SH-SY5Y (cell line): ENCODE data around the gene LDAH.

Source experiments
- GATA2 ChIP-seq: IDR thresholded peaks from 2 replicates; pipeline ENCODE4 v1.6.1; 2011; ENCODE audit warnings: mild to moderate bottlenecking, low read depth, low read length
- GATA3 ChIP-seq: IDR thresholded peaks from 2 replicates; pipeline ENCODE4 v1.6.1; 2011; ENCODE audit warnings: low read depth, mild to moderate bottlenecking, low read length, moderate library complexity

LDAH gene

DNA sequence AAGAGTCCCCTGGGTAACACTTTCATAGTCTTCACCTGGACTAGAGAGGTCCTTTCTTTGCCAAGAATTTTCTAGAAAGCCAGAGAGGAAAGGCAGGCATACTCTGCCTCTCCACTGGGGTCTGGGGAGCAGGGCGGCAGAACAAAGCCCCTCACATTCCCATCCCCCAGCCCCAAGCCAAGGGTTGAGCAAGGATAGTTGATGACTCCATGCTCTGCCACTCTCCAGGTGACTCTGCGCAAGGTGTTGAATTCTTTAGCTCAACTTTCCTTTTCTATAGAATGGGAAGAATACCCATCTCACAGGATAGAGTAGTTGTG, 158.9 kb downstream of the LDAH start:
- TF ChIP-seq GATA2 (no peak), GATA3 (no peak)

DNA sequence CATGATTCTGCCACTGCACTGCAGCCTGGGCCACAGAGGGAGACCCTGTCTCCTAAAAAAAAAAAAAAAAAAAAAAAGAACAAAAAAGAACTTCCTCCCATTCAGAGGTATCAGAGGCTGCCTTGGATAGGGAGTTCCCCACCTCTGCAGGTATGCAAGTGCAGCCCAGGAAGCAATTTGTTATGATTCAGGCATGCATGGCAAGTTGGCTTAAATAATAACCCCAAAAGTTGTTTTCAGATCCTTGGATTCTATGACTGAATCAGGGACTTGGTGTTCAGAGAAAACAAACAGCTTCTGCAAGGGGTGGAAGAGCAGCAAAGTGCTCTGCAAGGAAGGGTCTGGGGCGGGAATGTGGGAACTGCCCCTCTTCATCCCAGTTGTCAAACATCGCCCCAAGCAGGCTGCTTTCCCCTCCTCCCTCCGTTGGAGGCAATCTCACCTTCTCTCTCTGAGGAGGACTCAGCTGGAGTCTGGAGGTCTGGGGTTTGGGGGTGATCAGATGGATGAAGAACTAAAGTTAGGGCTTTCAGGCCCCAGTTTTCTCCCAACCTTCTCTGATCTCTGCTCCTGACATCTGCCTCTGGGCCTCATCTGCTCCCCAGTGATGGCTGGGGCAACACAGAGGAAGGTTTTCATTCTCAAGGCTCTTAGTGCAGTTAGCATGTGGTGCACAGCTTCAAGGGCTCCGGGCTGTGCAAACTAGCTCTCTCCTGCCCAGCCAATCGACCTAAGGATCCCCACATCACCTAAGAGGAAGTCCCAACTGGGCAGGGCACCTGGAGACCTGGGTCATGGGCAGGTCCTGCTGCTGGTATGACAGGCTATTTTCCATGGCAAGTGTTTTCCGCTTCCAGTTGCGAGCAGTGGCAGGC, 159.5 kb downstream of the LDAH start:
- TF ChIP-seq GATA2 (no peak), GATA3 (no peak)

DNA sequence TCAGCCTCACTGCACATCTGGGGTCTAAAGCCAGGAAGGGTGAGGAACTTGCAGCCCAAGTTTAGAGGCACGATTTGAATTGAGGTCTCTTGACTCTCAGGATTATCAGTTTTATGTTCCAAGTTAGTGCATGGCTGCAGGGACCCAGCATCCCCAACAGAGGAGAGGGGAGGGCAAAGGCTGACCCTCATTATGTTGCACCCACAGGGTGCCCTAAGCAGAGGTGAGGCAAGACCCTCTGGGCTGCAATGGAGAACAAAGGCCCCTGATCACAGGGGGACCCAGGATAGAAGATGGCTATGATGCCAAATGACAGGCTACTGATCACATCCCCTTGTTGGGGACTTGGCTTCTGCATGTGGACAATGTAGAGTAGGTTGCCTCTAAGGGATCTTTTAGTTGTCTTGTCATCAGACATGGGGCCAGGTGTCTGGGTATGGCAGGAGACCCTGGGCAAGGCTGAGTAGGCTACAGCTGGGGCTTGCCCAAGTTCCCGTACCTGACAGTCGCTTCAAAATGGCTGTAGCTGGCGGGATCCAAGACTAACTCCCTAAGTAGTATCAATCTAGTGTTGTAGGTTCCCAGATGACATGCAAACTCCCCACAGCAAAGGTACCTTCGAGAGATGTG, 160.5 kb downstream of the LDAH start:
- no peak for TF ChIP-seq GATA2
- no peak for TF ChIP-seq GATA3

DNA sequence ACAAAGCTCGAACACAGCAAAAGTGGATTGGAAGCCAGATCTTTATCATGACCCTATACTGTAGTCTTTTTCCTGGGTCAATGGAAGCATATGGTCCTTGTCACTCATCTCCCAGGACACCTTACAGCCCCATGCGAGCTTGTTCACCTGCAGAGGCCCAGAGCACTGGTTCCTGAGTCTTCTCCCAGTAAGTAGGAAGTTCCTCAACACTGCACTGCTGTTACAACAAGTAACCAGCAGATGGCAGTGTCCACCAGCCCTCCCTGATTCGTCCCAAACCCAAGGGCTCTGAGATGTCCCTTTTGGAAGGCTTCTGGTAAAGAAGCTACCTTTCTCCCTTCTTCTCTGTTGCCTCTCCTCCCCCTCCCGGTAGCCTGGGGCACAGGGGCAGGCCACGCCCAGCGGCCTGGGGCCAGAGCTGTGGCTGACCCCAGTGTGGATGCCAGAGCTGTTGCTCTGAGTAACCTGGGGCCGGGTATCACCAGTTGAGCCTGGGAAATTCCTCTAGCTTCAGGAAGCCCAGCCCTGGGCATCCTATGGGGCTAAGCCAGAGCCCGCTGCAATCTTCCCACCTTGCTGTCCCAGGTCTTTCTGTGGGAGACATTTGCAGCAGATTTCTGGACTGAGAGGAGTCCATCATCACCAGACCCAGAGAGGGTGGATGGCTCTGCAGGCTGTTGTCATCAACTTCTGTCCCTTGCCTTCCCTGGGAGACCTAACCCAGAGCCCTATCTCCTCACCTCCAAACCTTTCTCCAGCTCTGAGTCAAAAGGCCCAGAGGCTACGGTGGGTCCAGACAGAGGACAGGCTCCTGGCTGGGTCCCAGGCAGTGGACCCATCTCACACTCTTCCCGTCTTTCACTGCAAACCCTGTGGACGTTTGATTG, 161.2 kb downstream of the LDAH start:
- no peak for TF ChIP-seq GATA3
- peak; percentile 50; the same call in 1 of the 2 replicates for TF ChIP-seq GATA2

DNA sequence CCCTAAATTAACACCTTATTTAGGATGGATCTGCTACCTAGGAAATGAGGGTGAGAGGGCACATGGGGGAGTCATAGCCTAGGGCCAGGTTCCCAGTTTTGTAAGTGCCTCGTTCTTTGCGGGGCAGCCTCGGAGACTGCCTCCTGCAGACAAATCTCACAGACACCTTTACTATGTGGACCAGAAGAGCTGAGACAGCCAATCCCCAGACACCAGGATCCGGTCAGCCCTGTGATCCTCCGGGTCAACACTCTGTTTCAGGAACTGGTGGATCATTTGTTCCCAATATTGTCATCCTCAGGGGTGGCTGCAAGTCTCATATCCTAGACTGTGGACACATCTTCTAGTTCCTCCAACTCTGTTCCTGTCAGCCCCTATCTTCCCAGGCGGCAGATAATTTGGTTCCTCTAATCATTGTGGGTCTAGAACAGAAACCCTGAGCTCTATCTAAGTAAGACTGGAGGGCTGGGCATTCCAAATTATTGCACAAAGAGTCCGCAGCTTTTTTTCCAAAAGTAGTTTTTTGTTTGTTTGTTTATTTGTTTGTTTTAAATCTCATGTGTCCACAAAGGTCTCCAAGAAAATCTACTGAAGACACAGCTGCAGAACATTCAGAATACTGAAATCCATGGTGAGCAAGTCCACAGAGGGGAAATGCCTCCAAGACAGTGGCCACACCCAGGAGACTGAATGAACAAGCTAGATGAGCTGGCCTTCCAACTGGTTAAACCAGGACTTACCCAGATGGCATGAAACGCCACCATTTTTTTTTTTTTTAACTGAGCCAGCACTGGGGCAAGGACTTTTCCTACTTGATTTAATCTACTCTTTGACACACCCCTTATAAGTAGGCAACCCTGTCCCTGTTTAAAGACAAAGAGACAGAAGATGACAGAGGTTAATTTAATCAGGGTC, 162.1 kb downstream of the LDAH start:
- no peak for TF ChIP-seq GATA2

DNA sequence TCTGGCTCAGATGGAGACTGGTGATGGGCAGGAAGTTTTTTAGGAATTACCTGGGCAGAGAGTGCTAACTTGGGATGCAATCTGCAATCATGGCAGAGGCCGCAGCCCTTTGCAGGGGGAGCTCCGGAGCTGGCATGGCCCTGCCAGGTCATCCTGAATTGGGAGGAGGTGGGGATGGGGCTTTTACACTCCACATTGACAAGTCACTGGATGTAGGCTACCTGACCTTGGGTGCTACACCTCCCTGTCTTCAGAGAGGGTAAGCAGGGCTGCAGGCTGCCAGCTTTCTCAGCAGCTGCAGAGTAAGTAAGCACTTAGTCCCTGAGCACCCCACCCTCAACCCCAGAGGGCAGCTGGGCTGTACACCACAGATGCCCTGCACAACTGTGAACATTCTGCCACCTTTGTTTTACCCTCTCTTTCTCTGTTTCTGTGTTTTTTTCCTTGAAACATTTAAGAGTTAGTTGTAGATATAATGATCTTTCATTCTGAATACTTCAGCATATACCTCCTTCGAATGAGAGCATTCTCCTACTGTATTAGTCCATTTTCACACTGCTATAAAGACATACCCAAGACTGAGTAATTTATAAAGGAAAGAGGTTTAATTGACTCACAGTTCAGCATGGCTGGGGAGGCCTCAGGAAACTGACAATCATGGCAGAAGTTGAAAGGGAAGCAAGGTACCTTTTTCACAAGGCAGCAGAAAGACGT, 165.2 kb downstream of the LDAH start:
- no peak for TF ChIP-seq GATA3
- TF ChIP-seq GATA2: no peak

DNA sequence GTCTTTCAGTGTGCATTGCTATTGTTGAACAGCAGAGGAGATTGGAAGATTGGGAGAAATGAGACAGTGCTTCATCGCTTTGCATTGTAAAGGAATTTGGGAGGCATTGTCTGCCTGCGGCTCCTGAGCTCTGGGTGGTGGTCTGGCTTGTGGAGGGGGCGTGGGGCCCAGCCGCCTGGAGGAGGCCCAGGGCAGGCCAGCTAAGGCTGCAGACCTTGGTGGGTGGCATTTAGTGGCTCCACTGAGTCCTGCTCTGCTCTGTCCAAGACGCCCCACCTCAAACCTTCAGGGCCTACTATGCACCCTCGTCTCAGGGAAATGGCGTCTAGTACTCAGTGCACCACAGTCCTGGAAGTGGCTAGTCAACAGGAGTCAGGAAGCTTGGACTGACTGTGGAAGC, 166.3 kb downstream of the LDAH start:
- TF ChIP-seq GATA2 (no peak), GATA3 (no peak)

DNA sequence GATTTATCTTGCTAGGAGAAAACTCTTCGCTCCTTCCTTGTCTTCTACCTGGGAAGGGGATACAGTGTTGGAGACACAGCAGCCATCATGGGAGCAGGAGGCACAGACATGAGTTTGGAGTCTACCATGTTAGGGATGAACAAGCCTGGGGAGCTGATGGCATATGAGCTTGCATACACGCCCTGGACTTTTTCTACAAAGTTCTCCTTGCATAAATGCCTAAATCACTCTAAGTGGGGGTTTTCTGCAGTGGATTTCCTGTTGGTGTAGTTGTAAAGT, 168.4 kb downstream of the LDAH start:
- TF ChIP-seq GATA2 (no peak), GATA3 (no peak)

DNA sequence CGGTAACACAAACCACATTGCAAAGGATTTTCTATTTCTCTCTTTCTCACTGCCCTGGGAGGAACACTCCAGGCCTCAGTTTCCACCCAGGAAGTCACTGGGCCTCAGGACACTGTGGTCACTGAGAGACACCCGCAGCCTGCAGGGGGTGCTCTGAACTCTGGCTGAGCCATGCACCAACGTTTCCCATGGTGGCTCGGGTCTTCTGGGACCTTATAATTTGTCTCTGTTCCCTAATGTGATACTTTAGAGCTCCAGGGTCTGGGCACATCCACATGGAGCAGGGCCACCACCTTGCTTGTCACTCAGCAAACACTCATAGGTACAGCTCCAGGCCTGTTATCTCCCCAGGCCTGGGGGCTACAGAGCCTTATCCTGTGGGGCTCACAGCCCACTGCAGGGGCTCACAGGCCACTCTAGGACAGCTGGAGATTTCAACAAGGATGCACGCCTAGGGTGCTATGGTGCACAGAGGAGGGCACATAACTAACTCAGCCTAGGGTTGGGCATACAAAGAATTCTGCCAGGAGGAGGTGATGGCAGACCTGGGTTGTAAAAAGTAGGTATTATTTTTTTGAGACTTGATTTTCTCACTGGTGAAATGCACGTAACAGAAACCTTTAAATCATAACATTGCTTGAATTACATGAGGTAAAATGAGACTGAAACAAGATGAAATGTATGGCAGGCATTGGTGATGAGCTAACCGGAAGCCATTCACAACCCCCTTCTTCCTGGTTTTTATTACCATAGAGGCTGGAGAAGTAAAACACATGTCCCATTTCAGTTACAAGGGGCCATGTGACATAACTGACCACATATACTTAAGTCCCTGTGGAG, 169.0 kb downstream of the LDAH start:
- TF ChIP-seq GATA3 (no peak), GATA2 (no peak)

DNA sequence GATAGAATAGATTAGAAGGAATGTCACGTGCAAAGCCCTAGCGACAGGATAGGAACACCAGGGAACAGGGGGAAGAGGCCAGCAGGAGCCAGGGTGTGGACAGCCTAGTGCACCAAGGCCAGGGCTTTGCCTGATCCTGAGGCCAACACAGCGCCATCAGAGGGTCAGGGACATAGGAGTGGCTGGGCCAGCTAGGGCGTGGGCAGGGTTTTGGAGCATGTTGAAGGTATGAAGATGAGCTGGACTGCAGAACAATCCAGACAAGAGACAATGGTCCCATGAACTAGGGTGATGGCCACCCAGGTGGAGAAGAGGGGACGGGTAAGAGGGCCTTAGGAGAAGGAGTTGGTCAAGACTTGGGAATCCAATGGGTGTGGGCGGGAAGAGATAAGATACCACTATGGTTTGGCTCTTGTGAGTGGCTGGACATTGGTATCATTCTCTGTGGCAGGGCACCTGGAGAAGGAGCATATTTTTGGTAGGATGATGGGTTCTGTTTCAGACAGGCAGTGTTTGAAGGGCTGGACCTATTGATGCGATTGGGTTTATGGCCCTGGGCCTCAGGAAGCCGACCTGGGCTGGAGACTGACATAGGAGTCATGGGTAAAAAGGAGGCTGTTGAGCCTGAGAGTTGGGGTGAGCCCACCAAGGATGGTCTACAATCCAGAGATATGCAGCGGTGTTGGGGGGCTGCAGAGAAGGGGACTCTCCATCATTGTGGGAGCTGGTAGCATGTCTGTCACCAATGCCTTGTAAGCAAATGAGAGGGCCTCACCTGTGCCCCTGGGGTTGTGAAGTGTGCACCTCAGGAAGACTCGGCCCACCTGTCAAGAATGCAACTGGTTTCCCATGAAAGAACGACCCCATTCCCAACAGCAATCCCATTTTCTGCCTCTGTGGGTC, 170.0 kb downstream of the LDAH start:
- TF ChIP-seq GATA2: no peak
- no peak for TF ChIP-seq GATA3

DNA sequence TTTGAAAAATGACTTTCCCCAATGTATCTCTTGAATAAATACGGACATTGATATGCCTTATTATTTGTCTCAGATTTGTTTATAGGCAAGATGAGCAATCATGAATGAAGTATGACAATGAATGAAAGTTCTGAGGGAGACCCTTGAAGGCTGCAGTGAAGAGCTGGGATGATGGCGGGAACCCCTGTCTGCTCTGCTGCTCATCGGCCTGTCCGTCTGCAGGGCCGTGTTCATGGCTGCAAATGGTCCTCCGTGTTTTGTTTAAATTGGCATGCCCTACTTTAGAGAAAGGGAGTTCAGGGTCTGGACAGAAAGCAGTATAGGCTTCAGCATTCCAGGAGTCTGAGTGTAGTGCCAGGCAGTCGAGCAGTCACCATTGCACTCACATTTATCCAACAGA, 170.8 kb downstream of the LDAH start:
- TF ChIP-seq GATA2: no peak
- TF ChIP-seq GATA3: no peak
